LNCaP clone FGC (cell line): ENCODE measurements around the gene RANBP3.

Experiments used
- DNase-seq: peaks from one replicate; pipeline ENCODE4 v3.0.0-alpha.2; 2011; ENCODE audit warnings: low read depth
- H3K4me3 ChIP-seq: 2 replicates; pipeline ENCODE4 v1.5.1; 2011; ENCODE audit warnings: mild to moderate bottlenecking, low read depth, low read length, control low read depth
- CTCF ChIP-seq: IDR thresholded peaks from 2 replicates; pipeline ENCODE4 v1.5.1; 2012; ENCODE audit warnings: mild to moderate bottlenecking; ENCODE audit not compliant: control insufficient read depth, insufficient read depth; ENCODE audit errors: extremely low read depth

The RANBP3 gene

GRCh38 chr19:5953680-5954213 lies 24.2 kb downstream of the RANBP3 start:
- no peak overlapping the region for H3K4me3 ChIP-seq
- DNase-seq: no peak
- no peak for TF ChIP-seq CTCF

- DNase-seq: no peak
- TF ChIP-seq CTCF: no peak
- H3K4me3 ChIP-seq: no peak overlapping the region
Observed at GRCh38 chr19:5953030-5953589, 24.8 kb downstream of the RANBP3 start.

GRCh38 chr19:5952193-5953029 lies 25.5 kb downstream of the RANBP3 start:
- DNase-seq: no peak
- TF ChIP-seq CTCF: no peak
- H3K4me3 ChIP-seq: no peak overlapping the region

GRCh38 chr19:5951338-5951861 lies 26.5 kb downstream of the RANBP3 start:
- H3K4me3 ChIP-seq: no peak overlapping the region
- DNase-seq: no peak
- no peak for TF ChIP-seq CTCF

GRCh38 chr19:5950741-5951140 lies 27.2 kb downstream of the RANBP3 start:
- DNase-seq: no peak
- H3K4me3 ChIP-seq: no peak overlapping the region
- TF ChIP-seq CTCF: no peak

GRCh38 chr19:5949792-5950305 lies 28.1 kb downstream of the RANBP3 start:
- no peak for TF ChIP-seq CTCF
- H3K4me3 ChIP-seq: no peak overlapping the region
- DNase-seq: no peak
